ENCODE results near the gene P2RY1.

DNA sequence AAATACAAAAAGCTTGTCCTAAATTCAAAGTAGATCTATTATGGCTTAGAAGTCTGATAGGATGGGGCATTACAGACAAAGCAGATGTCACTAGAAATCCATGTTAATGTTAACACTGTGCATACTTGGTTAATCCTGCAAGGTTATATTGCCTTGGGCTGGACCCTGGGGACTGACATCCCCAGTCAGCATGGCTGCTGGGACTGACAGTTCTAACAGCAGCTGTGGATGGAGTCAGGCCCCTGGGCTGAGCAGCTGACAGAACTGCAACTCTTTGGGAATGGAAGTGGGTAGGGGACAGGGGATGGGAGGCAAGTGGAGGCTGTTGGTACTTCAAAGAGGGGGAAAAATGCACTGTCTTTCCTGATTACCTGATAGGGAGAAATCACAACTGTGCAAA is 7.5 kb downstream of the P2RY1 start:
- TF ChIP-seq, protein P1, sequence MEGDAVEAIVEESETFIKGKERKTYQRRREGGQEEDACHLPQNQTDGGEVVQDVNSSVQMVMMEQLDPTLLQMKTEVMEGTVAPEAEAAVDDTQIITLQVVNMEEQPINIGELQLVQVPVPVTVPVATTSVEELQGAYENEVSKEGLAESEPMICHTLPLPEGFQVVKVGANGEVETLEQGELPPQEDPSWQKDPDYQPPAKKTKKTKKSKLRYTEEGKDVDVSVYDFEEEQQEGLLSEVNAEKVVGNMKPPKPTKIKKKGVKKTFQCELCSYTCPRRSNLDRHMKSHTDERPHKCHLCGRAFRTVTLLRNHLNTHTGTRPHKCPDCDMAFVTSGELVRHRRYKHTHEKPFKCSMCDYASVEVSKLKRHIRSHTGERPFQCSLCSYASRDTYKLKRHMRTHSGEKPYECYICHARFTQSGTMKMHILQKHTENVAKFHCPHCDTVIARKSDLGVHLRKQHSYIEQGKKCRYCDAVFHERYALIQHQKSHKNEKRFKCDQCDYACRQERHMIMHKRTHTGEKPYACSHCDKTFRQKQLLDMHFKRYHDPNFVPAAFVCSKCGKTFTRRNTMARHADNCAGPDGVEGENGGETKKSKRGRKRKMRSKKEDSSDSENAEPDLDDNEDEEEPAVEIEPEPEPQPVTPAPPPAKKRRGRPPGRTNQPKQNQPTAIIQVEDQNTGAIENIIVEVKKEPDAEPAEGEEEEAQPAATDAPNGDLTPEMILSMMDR (conservative IDR thresholded peaks at IDR 0.05): no peak
- TF ChIP-seq EZH2 (IDR thresholded peaks at IDR 0.05; ENCODE audit: low read depth): no peak

Measured in PC-9 (cell line).